Progenitor cell of endocrine pancreas (in vitro differentiated cells): ENCODE measurements around the gene FUOM. TPM values are rescaled to one million over a fixed set of nuclear protein-coding genes. Genes with fewer than 3 reads are reported as not detected.

Source experiments
- DNase-seq: peaks from one replicate; pipeline ENCODE4 v3.0.0; 2021; ENCODE audit warnings: low spot score; ENCODE audit not compliant: unreplicated experiment
- H3K27ac Mint-ChIP-seq: 2 replicates; pipeline ENCODE4 v1.8.0; 2021; ENCODE audit warnings: mild to moderate bottlenecking, moderate library complexity, mixed read lengths
- H3K27me3 Mint-ChIP-seq: 2 replicates; pipeline ENCODE4 v1.8.0; 2021; ENCODE audit warnings: mixed read lengths
- H3K36me3 Mint-ChIP-seq: 2 replicates; pipeline ENCODE4 v1.8.0; 2022; ENCODE audit warnings: mixed read lengths; ENCODE audit not compliant: insufficient read depth
- H3K4me1 Mint-ChIP-seq: 2 replicates; pipeline ENCODE4 v1.8.0; 2021; ENCODE audit warnings: low read depth, mixed read lengths
- H3K4me3 Mint-ChIP-seq: 2 replicates; pipeline ENCODE4 v1.8.0; 2021; ENCODE audit warnings: low read depth, mild to moderate bottlenecking, moderate library complexity, mixed read lengths
- H3K9me3 Mint-ChIP-seq: 2 replicates; pipeline ENCODE4 v1.8.0; 2021; ENCODE audit warnings: low read depth, mixed read lengths
- CTCF ChIP-seq: fragments of 200-600 bp; sonication (generic); IDR thresholded peaks from one replicate; pipeline ENCODE4 v1.5.0; 2021; ENCODE audit warnings: antibody characterized with exemption, mild to moderate bottlenecking; ENCODE audit not compliant: unreplicated experiment
- long read RNA-seq: library from polyadenylated mRNA; unstranded; transcript quantifications from one replicate; pipeline ENCODE4 v2.0.0, GENCODE V29; 2020
- total RNA-seq: library from RNA; stranded (reverse); gene quantifications from 2 replicates; pipeline ENCODE4 v1.2.1, GENCODE V29; 2021

FUOM gene
- total RNA-seq: 14.7 and 16.2 TPM in 2 replicates
- long read RNA-seq, partial matches to known transcripts: 0 of 3 reads
- long read RNA-seq, other reads (novel, unspliced or antisense): 3 of 3 reads

DNA sequence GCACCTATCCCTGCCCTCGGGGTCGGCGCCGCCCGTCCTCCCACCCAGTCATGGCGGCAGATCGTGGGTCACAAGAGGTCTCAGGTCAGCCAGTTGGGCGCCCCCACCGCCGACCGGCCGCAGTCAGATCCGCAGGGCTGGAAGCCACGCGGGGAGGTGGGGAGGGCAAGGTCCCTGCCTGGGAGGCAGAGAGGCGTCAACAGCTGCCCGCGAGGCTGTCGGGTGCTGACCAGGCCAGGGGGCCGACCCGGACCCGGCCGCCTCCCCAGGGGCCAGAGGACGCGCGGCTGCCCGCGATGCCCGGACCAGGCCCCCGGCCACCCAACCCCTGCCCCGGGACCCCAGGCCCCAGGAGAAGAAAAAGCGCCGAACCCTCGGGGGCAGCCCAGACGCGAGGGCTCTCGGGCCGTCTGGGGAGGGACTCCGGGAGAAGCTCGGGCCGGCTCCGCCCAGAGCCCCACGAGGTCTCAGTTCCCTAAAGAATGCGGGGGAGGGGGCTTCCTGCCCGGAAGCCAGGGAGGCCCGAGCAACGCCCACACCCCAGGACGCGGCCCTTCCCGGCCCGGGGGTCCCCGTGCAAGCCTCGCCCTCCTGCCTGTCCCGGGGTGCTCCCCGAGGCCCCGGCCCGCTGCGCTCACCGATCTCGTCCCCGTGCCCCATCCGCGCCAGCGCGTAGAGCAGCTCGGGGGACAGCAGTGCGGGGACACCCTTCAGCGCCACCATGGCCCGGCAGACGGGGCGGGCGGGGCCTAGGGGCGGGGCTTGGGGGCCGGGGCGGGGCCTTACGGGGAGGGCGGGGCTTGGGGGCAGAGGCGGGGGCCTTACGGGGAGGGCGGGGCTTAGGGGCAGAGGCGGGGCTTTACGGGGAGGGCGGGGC, at the start of gene FUOM:
Gene FUOM, minus strand, starts transcription at position 735 of the 877 bp plus-strand sequence. Its CDS starts 12 bp downstream, at position 723.
- peak within 1 kb of the TSS; percentile 65 for H3K4me3 Mint-ChIP-seq
- peaks cover 6% of the 10 kb centered on the region for H3K4me1 Mint-ChIP-seq
- no peaks in the 10 kb centered on the region for H3K9me3 Mint-ChIP-seq
- DNase-seq: no peak
- H3K27ac Mint-ChIP-seq: no peak within 1 kb of the TSS
- H3K36me3 Mint-ChIP-seq: peaks cover 2% of the 10 kb centered on the region
- TF ChIP-seq CTCF: peak; percentile 13
- H3K27me3 Mint-ChIP-seq: no peaks in the 10 kb centered on the region

DNA sequence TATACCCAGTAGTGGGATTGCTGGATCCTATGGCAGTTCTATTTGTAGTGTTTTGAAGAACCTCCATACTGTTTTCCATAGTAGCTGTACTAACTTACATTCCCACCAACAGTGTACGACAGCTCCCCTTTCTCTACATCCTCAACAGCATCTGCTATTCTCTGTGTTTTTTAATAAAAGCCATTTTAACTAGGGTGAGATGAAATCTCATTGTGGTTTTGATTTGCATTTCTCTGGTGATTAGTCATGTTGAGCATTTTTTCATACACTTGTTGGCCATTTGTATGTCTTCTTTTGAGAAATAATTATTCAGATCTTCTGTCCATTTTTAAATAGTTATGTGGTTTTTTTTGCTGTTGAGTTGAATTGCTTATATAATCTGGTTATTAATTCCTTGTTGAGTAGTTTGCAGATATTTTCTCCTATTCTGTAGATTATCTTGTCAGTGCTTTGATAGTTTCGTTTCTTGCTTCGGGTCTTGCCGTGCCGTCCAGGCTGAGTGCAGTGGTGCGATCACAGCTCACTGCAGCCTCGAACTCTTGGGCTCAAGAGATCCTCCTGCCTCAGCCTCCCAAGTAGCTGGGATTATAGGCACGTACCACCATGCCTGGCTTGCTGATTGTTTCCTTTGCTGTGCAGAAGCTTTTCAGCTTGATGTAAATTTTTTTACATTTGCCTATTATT, 48.2 kb upstream of the FUOM start:
- peaks cover 30% of the 10 kb centered on the region for H3K9me3 Mint-ChIP-seq
- H3K36me3 Mint-ChIP-seq: peaks cover 64% of the 10 kb centered on the region
- no peak for TF ChIP-seq CTCF
- H3K27me3 Mint-ChIP-seq: no peaks in the 10 kb centered on the region
- peaks cover 4% of the 10 kb centered on the region for H3K4me1 Mint-ChIP-seq
- no peak overlapping the region for H3K4me3 Mint-ChIP-seq
- no peak overlapping the region for H3K27ac Mint-ChIP-seq
- no peak for DNase-seq

- H3K4me3 Mint-ChIP-seq: no peak overlapping the region
- no peak for DNase-seq
- no peak for TF ChIP-seq CTCF
- peaks cover 57% of the 10 kb centered on the region for H3K36me3 Mint-ChIP-seq
- H3K27ac Mint-ChIP-seq: no peak overlapping the region
- H3K9me3 Mint-ChIP-seq: peaks cover 24% of the 10 kb centered on the region
- H3K4me1 Mint-ChIP-seq: peaks cover 4% of the 10 kb centered on the region
- H3K27me3 Mint-ChIP-seq: no peaks in the 10 kb centered on the region
These were observed 47.5 kb upstream of the FUOM start for GRCh38 chr10:133405272-133405671.

GRCh38 chr10:133403784-133404183, 46.0 kb upstream of the FUOM start:
- peaks cover 11% of the 10 kb centered on the region for H3K9me3 Mint-ChIP-seq
- TF ChIP-seq CTCF: no peak
- H3K27me3 Mint-ChIP-seq: no peaks in the 10 kb centered on the region
- H3K36me3 Mint-ChIP-seq: peaks cover 44% of the 10 kb centered on the region
- DNase-seq: no peak
- H3K27ac Mint-ChIP-seq: no peak overlapping the region
- no peak overlapping the region for H3K4me3 Mint-ChIP-seq
- peaks cover 4% of the 10 kb centered on the region for H3K4me1 Mint-ChIP-seq

DNA sequence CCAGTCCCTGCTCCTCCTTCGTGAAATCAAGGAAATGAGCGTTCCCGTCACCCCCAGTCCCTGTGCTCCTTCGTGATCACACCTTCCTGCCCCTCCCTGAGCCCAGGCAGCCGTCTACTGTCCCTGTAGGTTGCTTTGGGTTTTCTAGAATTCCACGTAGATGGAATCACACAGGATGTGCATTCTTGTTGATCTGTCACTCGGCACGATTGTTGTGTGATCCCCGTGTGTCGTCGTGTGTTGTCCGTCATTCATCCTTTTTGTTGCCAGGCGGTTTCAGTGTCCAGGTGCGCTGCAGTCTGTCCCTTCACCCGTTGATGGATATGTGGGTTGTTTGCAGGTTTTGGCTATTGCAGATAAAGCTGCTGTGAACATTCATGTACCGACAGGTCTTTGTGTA, 45.5 kb upstream of the FUOM start:
- Mint-ChIP-seq H3K4me3 (no peak overlapping the region), H3K36me3 (peaks cover 40% of the 10 kb centered on the region), H3K27me3 (no peaks in the 10 kb centered on the region), H3K4me1 (peaks cover 4% of the 10 kb centered on the region), H3K9me3 (peaks cover 7% of the 10 kb centered on the region), H3K27ac (no peak overlapping the region)
- no peak for DNase-seq
- TF ChIP-seq CTCF: no peak
